Ishikawa (cell line): ENCODE measurements around the gene DCTN4.

ENCODE experiments used
- CEBPB ChIP-seq: IDR thresholded peaks from 2 replicates; pipeline ENCODE4 v1.6.1; 2012
- CREB1 ChIP-seq: IDR thresholded peaks from 2 replicates; pipeline ENCODE4 v1.6.1; 2012; ENCODE audit warnings: low read depth
- EGR1 ChIP-seq: IDR thresholded peaks from 2 replicates; pipeline ENCODE4 v1.6.1; 2012
- EP300 ChIP-seq: IDR thresholded peaks from 2 replicates; pipeline ENCODE4 v1.6.1; 2012; ENCODE audit warnings: borderline replicate concordance
- FOXM1 ChIP-seq: IDR thresholded peaks from 2 replicates; pipeline ENCODE4 v1.6.1; 2012; ENCODE audit warnings: low read depth, borderline replicate concordance
- MAX ChIP-seq: IDR thresholded peaks from 2 replicates; pipeline ENCODE4 v1.6.1; 2012
- NFIC ChIP-seq: IDR thresholded peaks from 2 replicates; pipeline ENCODE4 v1.6.1; 2012
- RAD21 ChIP-seq: IDR thresholded peaks from 2 replicates; pipeline ENCODE4 v1.6.1; 2012; ENCODE audit warnings: low read depth
- TAF1 ChIP-seq: IDR thresholded peaks from 2 replicates; pipeline ENCODE4 v1.6.1; 2012; ENCODE audit warnings: low read depth, mild to moderate bottlenecking
- TCF12 ChIP-seq: IDR thresholded peaks from 2 replicates; pipeline ENCODE4 v1.6.1; 2012; ENCODE audit warnings: low read depth
- TEAD4 ChIP-seq: IDR thresholded peaks from 2 replicates; pipeline ENCODE4 v1.6.1; 2012
- USF1 ChIP-seq: IDR thresholded peaks from 2 replicates; pipeline ENCODE4 v1.6.1; 2012
- YY1 ChIP-seq: IDR thresholded peaks from 2 replicates; pipeline ENCODE4 v1.6.1; 2012; ENCODE audit warnings: low read depth
- ZBTB7A ChIP-seq: IDR thresholded peaks from 2 replicates; pipeline ENCODE4 v1.6.1; 2012; ENCODE audit warnings: low read depth
- TF ChIP-seq, protein P1 (sequence below): IDR thresholded peaks from 2 replicates; pipeline ENCODE4 v1.6.1; 2012; ENCODE audit warnings: low read depth, mild to moderate bottlenecking

The DCTN4 gene

DNA sequence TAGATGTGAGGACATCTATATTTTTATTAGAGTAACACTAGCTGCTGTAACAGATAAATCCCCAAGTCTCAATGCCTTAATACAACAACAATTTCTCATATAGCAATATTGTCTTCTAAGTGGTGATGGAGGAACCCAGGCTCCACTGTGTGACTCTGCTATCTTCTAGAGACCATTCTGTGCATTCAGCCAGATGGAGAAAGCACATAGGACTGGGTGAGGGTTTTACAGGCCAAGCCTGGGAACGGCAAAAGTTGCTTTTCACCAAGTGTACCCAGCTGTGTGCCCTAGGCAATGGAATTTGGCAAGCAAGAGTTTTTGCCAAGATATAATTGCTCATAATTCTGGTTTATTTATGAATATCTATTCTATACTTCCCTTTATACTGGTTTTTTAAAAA is 69.7 kb downstream of the DCTN4 start:
- TF ChIP-seq FOXM1: no peak
- TF ChIP-seq YY1: no peak
- no peak for TF ChIP-seq ZBTB7A
- no peak for TF ChIP-seq MAX
- TF ChIP-seq TAF1: no peak
- TF ChIP-seq EP300: no peak

- no peak for TF ChIP-seq MAX
- no peak for TF ChIP-seq ZBTB7A
- TF ChIP-seq TEAD4: no peak
- no peak for TF ChIP-seq USF1
- TF ChIP-seq RAD21: no peak
- no peak for TF ChIP-seq CREB1
- TF ChIP-seq, protein P1, sequence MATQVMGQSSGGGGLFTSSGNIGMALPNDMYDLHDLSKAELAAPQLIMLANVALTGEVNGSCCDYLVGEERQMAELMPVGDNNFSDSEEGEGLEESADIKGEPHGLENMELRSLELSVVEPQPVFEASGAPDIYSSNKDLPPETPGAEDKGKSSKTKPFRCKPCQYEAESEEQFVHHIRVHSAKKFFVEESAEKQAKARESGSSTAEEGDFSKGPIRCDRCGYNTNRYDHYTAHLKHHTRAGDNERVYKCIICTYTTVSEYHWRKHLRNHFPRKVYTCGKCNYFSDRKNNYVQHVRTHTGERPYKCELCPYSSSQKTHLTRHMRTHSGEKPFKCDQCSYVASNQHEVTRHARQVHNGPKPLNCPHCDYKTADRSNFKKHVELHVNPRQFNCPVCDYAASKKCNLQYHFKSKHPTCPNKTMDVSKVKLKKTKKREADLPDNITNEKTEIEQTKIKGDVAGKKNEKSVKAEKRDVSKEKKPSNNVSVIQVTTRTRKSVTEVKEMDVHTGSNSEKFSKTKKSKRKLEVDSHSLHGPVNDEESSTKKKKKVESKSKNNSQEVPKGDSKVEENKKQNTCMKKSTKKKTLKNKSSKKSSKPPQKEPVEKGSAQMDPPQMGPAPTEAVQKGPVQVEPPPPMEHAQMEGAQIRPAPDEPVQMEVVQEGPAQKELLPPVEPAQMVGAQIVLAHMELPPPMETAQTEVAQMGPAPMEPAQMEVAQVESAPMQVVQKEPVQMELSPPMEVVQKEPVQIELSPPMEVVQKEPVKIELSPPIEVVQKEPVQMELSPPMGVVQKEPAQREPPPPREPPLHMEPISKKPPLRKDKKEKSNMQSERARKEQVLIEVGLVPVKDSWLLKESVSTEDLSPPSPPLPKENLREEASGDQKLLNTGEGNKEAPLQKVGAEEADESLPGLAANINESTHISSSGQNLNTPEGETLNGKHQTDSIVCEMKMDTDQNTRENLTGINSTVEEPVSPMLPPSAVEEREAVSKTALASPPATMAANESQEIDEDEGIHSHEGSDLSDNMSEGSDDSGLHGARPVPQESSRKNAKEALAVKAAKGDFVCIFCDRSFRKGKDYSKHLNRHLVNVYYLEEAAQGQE: no peak
- no peak for TF ChIP-seq EP300
- TF ChIP-seq CEBPB: no peak
- TF ChIP-seq FOXM1: no peak
- TF ChIP-seq TAF1: no peak
- TF ChIP-seq TCF12: no peak
- TF ChIP-seq EGR1: no peak
- TF ChIP-seq YY1: no peak
- TF ChIP-seq NFIC: no peak
Measured at GRCh38 chr5:150676578-150676977, 82.2 kb downstream of the DCTN4 start.

- TF ChIP-seq EGR1: no peak
- TF ChIP-seq CREB1: no peak
- TF ChIP-seq YY1: no peak
- TF ChIP-seq TAF1: no peak
- TF ChIP-seq RAD21: no peak
- TF ChIP-seq FOXM1: no peak
- TF ChIP-seq USF1: no peak
- no peak for TF ChIP-seq MAX
- TF ChIP-seq, protein P1: no peak
- TF ChIP-seq EP300: no peak
Measured at GRCh38 chr5:150675069-150675468, 83.7 kb downstream of the DCTN4 start.

GRCh38 chr5:150674341-150674821 is 84.4 kb downstream of the DCTN4 start:
- TF ChIP-seq CEBPB (0 out of 2 replicates have a peak, but pooled peaks have one; percentile 8), NFIC (0 out of 2 replicates have a peak, but pooled peaks have one; percentile 0), TEAD4 (no peak), USF1 (no peak)

DNA sequence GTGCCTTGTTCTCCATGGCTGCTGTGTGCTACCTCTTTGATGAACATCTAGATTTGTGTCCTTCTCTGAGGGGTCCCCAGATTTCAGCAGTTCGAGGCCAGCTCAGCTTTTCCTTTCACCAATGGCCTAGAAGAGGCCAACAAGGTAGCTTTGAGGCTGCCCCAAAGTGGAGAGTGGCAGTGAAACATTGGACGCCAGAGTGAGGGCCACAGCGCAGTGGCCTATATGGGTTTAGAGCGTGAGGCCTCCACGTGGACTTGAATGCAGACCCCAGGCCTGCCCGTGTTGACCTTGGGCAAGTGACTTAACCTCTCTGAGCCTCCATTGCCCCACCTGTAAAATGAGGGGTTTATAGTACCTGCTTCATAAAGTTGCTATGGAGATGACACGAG is 85.9 kb downstream of the DCTN4 start:
- TF ChIP-seq ZBTB7A: no peak
- TF ChIP-seq TAF1: no peak
- no peak for TF ChIP-seq YY1
- no peak for TF ChIP-seq MAX
- no peak for TF ChIP-seq TCF12
- no peak for TF ChIP-seq EGR1
- TF ChIP-seq EP300: no peak
- no peak for TF ChIP-seq FOXM1
